IMR-90 (cell line): ENCODE results near the gene ZNHIT1.

Experiments
- BHLHE40 ChIP-seq: fragments of 150-350 bp; IDR thresholded peaks from 2 replicates; pipeline ENCODE4 v1.6.1; 2016; ENCODE audit warnings: mild to moderate bottlenecking, low read depth, low read length
- CEBPB ChIP-seq: IDR thresholded peaks from 2 replicates; pipeline ENCODE4 v1.6.1; 2012; ENCODE audit warnings: low read depth, low read length, improper control_type of control experiment
- CHD1 ChIP-seq: IDR thresholded peaks from 2 replicates; pipeline ENCODE4 v1.6.1; 2012; ENCODE audit warnings: low read depth, low read length, improper control_type of control experiment
- FOS ChIP-seq: fragments of 150-350 bp; IDR thresholded peaks from 2 replicates; pipeline ENCODE4 v1.6.1; 2016; ENCODE audit warnings: low read depth, low read length
- MAFK ChIP-seq: IDR thresholded peaks from 2 replicates; pipeline ENCODE4 v1.6.1; 2012; ENCODE audit warnings: low read depth, low read length, improper control_type of control experiment
- MXI1 ChIP-seq: IDR thresholded peaks from 2 replicates; pipeline ENCODE4 v1.6.1; 2012; ENCODE audit warnings: low read depth, mild to moderate bottlenecking, low read length, moderate library complexity, borderline replicate concordance
- NFE2L2 ChIP-seq: fragments of 150-350 bp; IDR thresholded peaks from 2 replicates; pipeline ENCODE4 v1.6.1; 2016; ENCODE audit warnings: low read depth, mild to moderate bottlenecking, low read length
- POLR2A ChIP-seq: IDR thresholded peaks from 2 replicates; pipeline ENCODE4 v1.6.1; 2012; ENCODE audit warnings: mild to moderate bottlenecking, low read depth, low read length
- RCOR1 ChIP-seq: IDR thresholded peaks from 2 replicates; pipeline ENCODE4 v1.6.1; 2012; ENCODE audit warnings: mild to moderate bottlenecking, low read length, improper control_type of control experiment; ENCODE audit not compliant: insufficient replicate concordance
- TF ChIP-seq, protein P1 (sequence below): conservative IDR thresholded peaks from 2 replicates; pipeline ENCODE4 v1.5.1; 2012; ENCODE audit warnings: mild to moderate bottlenecking, low read depth, low read length, improper control_type of control experiment

- TF ChIP-seq, protein P1, sequence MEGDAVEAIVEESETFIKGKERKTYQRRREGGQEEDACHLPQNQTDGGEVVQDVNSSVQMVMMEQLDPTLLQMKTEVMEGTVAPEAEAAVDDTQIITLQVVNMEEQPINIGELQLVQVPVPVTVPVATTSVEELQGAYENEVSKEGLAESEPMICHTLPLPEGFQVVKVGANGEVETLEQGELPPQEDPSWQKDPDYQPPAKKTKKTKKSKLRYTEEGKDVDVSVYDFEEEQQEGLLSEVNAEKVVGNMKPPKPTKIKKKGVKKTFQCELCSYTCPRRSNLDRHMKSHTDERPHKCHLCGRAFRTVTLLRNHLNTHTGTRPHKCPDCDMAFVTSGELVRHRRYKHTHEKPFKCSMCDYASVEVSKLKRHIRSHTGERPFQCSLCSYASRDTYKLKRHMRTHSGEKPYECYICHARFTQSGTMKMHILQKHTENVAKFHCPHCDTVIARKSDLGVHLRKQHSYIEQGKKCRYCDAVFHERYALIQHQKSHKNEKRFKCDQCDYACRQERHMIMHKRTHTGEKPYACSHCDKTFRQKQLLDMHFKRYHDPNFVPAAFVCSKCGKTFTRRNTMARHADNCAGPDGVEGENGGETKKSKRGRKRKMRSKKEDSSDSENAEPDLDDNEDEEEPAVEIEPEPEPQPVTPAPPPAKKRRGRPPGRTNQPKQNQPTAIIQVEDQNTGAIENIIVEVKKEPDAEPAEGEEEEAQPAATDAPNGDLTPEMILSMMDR = no peak
- no peak for TF ChIP-seq POLR2A
- no peak for TF ChIP-seq NFE2L2
- no peak for TF ChIP-seq MAFK
- TF ChIP-seq BHLHE40 = no peak
- no peak for TF ChIP-seq RCOR1
- no peak for TF ChIP-seq CHD1
- no peak for TF ChIP-seq MXI1
- TF ChIP-seq FOS = no peak
- no peak for TF ChIP-seq CEBPB
Observed at GRCh38 chr7:101212014-101212413, 6.0 kb upstream of the ZNHIT1 start.
